K562 (cell line): ENCODE data around the gene CCDC85B. TPM values are rescaled to one million over a fixed set of nuclear protein-coding genes. Genes with fewer than 3 reads are reported as not detected.

Experiments used
- ATAC-seq: fragments of 200-7000 bp; cut with Tn5 transposase; 3 replicates; pipeline ENCODE4 v1.9.1; 2020; ENCODE audit warnings: moderate library complexity
- BruUV-seq: library from RNA; stranded (reverse); fragments of 400-500 nt; replicated peaks from 2 replicates; lab custom pipeline; 2021; lab: Mats Ljungman, UMichigan
- CTCF ChIA-PET: fragments of 300-600 bp; formaldehyde crosslinking; extraction: SDS; loops from one replicate; lab custom pipeline; 2021; ENCODE audit warnings: low intra/inter-chr PET ratio; lab: Yijun Ruan, JAX
- POLR2A ChIA-PET: fragments of 300-600, 350-650 bp; sonication (Branson Sonifier 250); formaldehyde crosslinking; extraction: SDS; loops from one replicate; lab custom pipeline; 2021; ENCODE audit warnings: antibody characterized with exemption, inconsistent platforms; lab: Yijun Ruan, JAX
- DNase-seq, 4 experiments: peaks; one replicate each; pipeline versions ENCODE4 v3.0.0 to v3.0.0-alpha.2; 2011 to 2018; ENCODE audit warnings: low spot score in 3 of 4, mixed read lengths in 3 of 4; ENCODE audit errors: extremely low read depth in 1 of 4
- FAIRE-seq: peaks from 2 replicates; lab custom pipeline; 2011; peaks lifted over from hg19 to GRCh38; lab: Jason Lieb, UNC
- H2AFZ ChIP-seq: 2 replicates; pipeline ENCODE4 v1.6.0; 2011; ENCODE audit warnings: low read depth, low read length, control low read depth, inconsistent platforms
- H3K27ac ChIP-seq: fragments of 200-600 bp; 3 replicates; pipeline ENCODE4 v1.8.0; 2011; ENCODE audit warnings: low read depth, mild to moderate bottlenecking, control low read depth, inconsistent platforms, low read length, moderate library complexity, mixed read lengths; ENCODE audit errors: extremely low read depth
- H3K27me3 ChIP-seq, 2 experiments: fragments of 300-600 bp in 1 of 2; 2 replicates in 1 of 2; 3 replicates in 1 of 2; pipeline versions ENCODE4 v1.6.0 to v1.8.0; 2011; ENCODE audit warnings: inconsistent platforms in 2 of 2, low read length in 2 of 2, mild to moderate bottlenecking in 1 of 2, mixed read lengths in 1 of 2, moderate library complexity in 1 of 2; ENCODE audit not compliant: control insufficient read depth in 2 of 2, insufficient read depth in 2 of 2
- H3K36me3 ChIP-seq: fragments of 300-600 bp; 3 replicates; pipeline ENCODE4 v1.8.0; 2011; ENCODE audit warnings: mild to moderate bottlenecking, low read length, inconsistent platforms; ENCODE audit not compliant: control insufficient read depth, insufficient read depth
- H3K4me1 ChIP-seq, 2 experiments: fragments of 200-600 bp in 1 of 2; replicated peaks in 1 of 2; 2 replicates in 1 of 2; 3 replicates in 1 of 2; pipeline versions ENCODE4 v1.5.1 to v1.8.0; 2011; ENCODE audit warnings: inconsistent platforms in 2 of 2, low read length in 2 of 2, mild to moderate bottlenecking in 1 of 2, mixed read lengths in 1 of 2, moderate library complexity in 1 of 2; ENCODE audit not compliant: control insufficient read depth in 2 of 2, insufficient read depth in 2 of 2
- H3K4me2 ChIP-seq: 2 replicates; pipeline ENCODE4 v1.6.1; 2011; ENCODE audit warnings: low read length, control low read depth, inconsistent platforms, mixed read lengths; ENCODE audit not compliant: insufficient read depth
- H3K4me3 ChIP-seq: fragments of 200-600 bp; sonication (generic), shearing (Covaris generic); 2 replicates; pipeline ENCODE4 v1.5.1; 2016; ENCODE audit warnings: control low read depth, inconsistent platforms
- H3K79me2 ChIP-seq: fragments of 200-600 bp; 3 replicates; pipeline ENCODE4 v1.8.0; 2011; ENCODE audit warnings: low read length, inconsistent platforms; ENCODE audit not compliant: control insufficient read depth, insufficient read depth
- H3K9ac ChIP-seq, 2 experiments: 2 replicates each; pipeline versions ENCODE4 v1.6.0 to v1.6.1; 2011; ENCODE audit warnings: low read depth in 2 of 2, low read length in 2 of 2, control low read depth in 1 of 2, inconsistent platforms in 1 of 2, mild to moderate bottlenecking in 1 of 2, mixed read lengths in 1 of 2; ENCODE audit not compliant: insufficient read depth in 1 of 2
- H3K9me1 ChIP-seq: one replicate; pipeline ENCODE4 v1.6.0; 2011; ENCODE audit warnings: inconsistent platforms, mild to moderate bottlenecking, low read length, moderate library complexity; ENCODE audit not compliant: control insufficient read depth, insufficient read depth
- H3K9me3 ChIP-seq: replicated peaks from 2 replicates; pipeline ENCODE4 v1.5.1; 2011; ENCODE audit warnings: low read depth, low read length, inconsistent platforms; ENCODE audit not compliant: control insufficient read depth, insufficient read depth
- H4K20me1 ChIP-seq: replicated peaks from 2 replicates; pipeline ENCODE4 v1.6.1; 2011; ENCODE audit warnings: low read length, inconsistent platforms, mixed read lengths; ENCODE audit not compliant: control insufficient read depth, insufficient read depth
- CREM ChIP-seq: IDR thresholded peaks from 2 replicates; pipeline ENCODE4 v1.6.1; 2014; ENCODE audit warnings: antibody characterized with exemption, low read depth
- HNRNPLL ChIP-seq: fragments of 200-400 bp; formaldehyde crosslinking; IDR thresholded peaks from 2 replicates; pipeline ENCODE4 v1.6.1; 2017; ENCODE audit warnings: low read length, low read depth, mild to moderate bottlenecking; ENCODE audit not compliant: poor library complexity, severe bottlenecking
- TEAD1 ChIP-seq, 2 experiments: fragments of 450-650 bp in 1 of 2; sonication (generic) in 1 of 2; formaldehyde crosslinking; IDR thresholded peaks; 2 replicates each; pipeline versions ENCODE4 v1.4.0 to v1.8.0; 2020 to 2022; ENCODE audit warnings: mild to moderate bottlenecking in 2 of 2, missing genetic modification reagents in 1 of 2
- ZNF407 ChIP-seq: fragments of 450-650 bp; IDR thresholded peaks from 2 replicates; pipeline ENCODE4 v1.6.1; 2016; ENCODE audit warnings: low read depth
- WGBS: fragments of 100-300 bp; shearing (Covaris generic); methylation state at CpG from one replicate; pipeline ENCODE4 v1.1.6; 2016; ENCODE audit warnings: low coverage, mixed read lengths; ENCODE audit not compliant: insufficient coverage; ENCODE audit errors: missing lambda C conversion rate; 5-methylcytosine and 5-hydroxymethylcytosine counted together
- in situ Hi-C: fragments of 300-500 bp; cut with MboI; formaldehyde crosslinking; loops from 4 replicates; pipeline ENCODE4 v1.15.0; 2018; ENCODE audit warnings: inconsistent platforms, mixed read lengths
- intact Hi-C: fragments of 100-400 bp; cut with micrococcal nuclease; formaldehyde crosslinking; loops from 2 replicates; pipeline ENCODE4 v1.14.2; 2022
- polyA plus RNA-seq, 8 experiments: library from polyadenylated mRNA; depleted of rRNA in 4 of 8; stranded (reverse) in 5 of 8; unstranded in 3 of 8; fragments of >200 nt; fragmentation: Nextera tagmentation in 2 of 8; fragmentation: Illumina TruSeq in 1 of 8; extraction: Ambion mirVana in 2 of 8; extraction: Trizol in 1 of 8; gene quantifications; 2 replicates each; pipeline versions ENCODE4 v1.2.1 to v1.2.3, GENCODE V29; 2011 to 2014; ENCODE audit warnings: inconsistent platforms in 1 of 8, missing spikeins in 1 of 8
- total RNA-seq, 7 experiments: library from RNA; depleted of rRNA in 6 of 7; stranded (reverse); fragments of >200 nt in 6 of 7; fragmentation: Illumina TruSeq in 2 of 7; extraction: Trizol in 2 of 7; gene quantifications; 2 replicates each; pipeline versions ENCODE4 v1.2.1 to v1.2.3, GENCODE V29; 2011 to 2021; ENCODE audit warnings: low replicate concordance in 1 of 7

Gene CCDC85B
- total and polyA plus RNA-seq, 9 of the 15 experiments (the other 6 are each of a cell fraction or from before 2014, with no cell fraction given): 0.14 to 138 (median 6.2) TPM

GRCh38 chr11:65844231-65844872 lies 46.1 kb upstream of the CCDC85B start:
- H3K9me1 ChIP-seq: no peaks in the 10 kb centered on the region
- no peak for TF ChIP-seq HNRNPLL
- 0 out of 2 replicates have a peak, but pooled peaks have one; percentile 11 for TF ChIP-seq CREM
- TF ChIP-seq, all 486 proteins: peak for 1
- H3K36me3 ChIP-seq: no peaks in the 10 kb centered on the region
- CTCF ChIA-PET: no interaction called here
- in situ Hi-C loops (no loop called here), intact Hi-C loops (no loop called here)
- H4K20me1 ChIP-seq: no peaks in the 10 kb centered on the region
- no peak overlapping the region for H3K4me2 ChIP-seq
- POLR2A ChIA-PET: interaction anchor here (0.7 to 1.7 kb wide), 3 partner anchors 7 to 14 kb away, joined by 3 to 12 read pairs (median 4); partner anchors contain the start of gene CFL1
- no peaks in the 10 kb centered on the region for H3K9me3 ChIP-seq
- DNase-seq: no peak
- H3K79me2 ChIP-seq: no peaks in the 10 kb centered on the region
- H3K4me3 ChIP-seq: no peak overlapping the region
- H3K4me1 ChIP-seq: peaks cover 0 to 5% of the 10 kb centered on the region in 2 experiments; a peak in 3 of 5 replicates
- no peak overlapping the region for H3K27ac ChIP-seq
- ATAC-seq: no peak
- FAIRE-seq: no peak
- WGBS: 54% methylated on average over 10 of the region's 10 CpGs
- no peaks in the 10 kb centered on the region for H3K27me3 ChIP-seq
- H2AFZ ChIP-seq: no peak overlapping the region
- BruUV-seq: no TSS peak
- H3K9ac ChIP-seq: no peak overlapping the region

DNA sequence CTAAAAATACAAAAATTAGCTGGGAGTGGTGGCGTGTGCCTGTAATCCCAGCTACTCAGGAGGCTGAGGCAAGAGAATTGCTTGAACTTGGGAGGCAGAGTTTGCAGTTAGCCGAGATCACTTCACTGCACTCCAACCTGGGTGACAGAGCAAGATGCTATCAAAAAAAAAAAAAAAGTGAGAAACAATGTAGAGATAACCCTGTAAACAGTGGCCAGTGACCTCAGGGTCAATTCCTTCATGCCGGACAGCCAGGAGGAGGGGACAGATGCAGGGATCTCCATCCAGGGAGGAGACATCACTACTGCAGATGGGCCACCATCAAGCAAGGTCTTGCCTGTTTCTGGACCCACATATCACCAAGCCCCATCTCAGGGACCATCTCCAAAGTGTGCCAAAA lies 42.7 kb upstream of the CCDC85B start:
- Histone ChIP-seq H3K9me1 (no peaks in the 10 kb centered on the region), H3K4me2 (no peak overlapping the region), H3K36me3 (peaks cover 15% of the 10 kb centered on the region; the same call in 2 of the 3 replicates), H3K9me3 (peaks cover 7% of the 10 kb centered on the region; the same call in 1 of the 2 replicates), H3K4me1 (peaks cover 0 to 20% of the 10 kb centered on the region in 2 experiments; a peak in 3 of 5 replicates), H3K27me3 (no peaks in the 10 kb centered on the region), H3K27ac (no peak overlapping the region), H3K9ac (peak overlapping the region in 1 of 2 experiments; percentile 43; a peak in 1 of 4 replicates), H2AFZ (no peak overlapping the region), H4K20me1 (no peaks in the 10 kb centered on the region), H3K4me3 (no peak overlapping the region), H3K79me2 (no peaks in the 10 kb centered on the region)
- ChIA-PET CTCF (interaction anchor here (0.7 kb wide), 1 partner anchor 18 kb away, joined by 3 read pairs; no protein-coding TSS in a partner anchor), POLR2A (interaction anchor here (0.7 to 5.9 kb wide), 5 partner anchors 8 to 142 kb away, joined by 3 to 67 read pairs (median 23); partner anchors contain the start of genes CCDC85B, CFL1, FIBP and MUS81)
- WGBS: 6% methylated on average over 3 of the region's 3 CpGs
- DNase-seq (peak in 1 of 4 experiments; percentile 15), FAIRE-seq (no peak), ATAC-seq (no peak)
- intact Hi-C loops (no loop called here), in situ Hi-C loops (no loop called here)
- BruUV-seq: no TSS peak
- no peak for TF ChIP-seq ZNF407
- TF ChIP-seq TEAD1 (CRISPR knock-in tag; IDR thresholded peaks at IDR 0.05): no peak
